Upper lobe of left lung (tissue), 6 donors: Measurements from ENCODE around the gene CYTL1. TPM values are rescaled to one million over a fixed set of nuclear protein-coding genes. Genes with fewer than 3 reads are reported as not detected.

Source experiments
- ATAC-seq, 2 donors: fragments of 200-7000 bp; cut with Tn5 transposase; one replicate each; pipeline ENCODE4 v1.9.1; 2022; ENCODE audit warnings: mild to moderate bottlenecking in 2 of 2, moderate library complexity in 2 of 2; ENCODE audit not compliant: low FRiP score in 2 of 2
- DNase-seq, 2 donors: peaks; one replicate each; pipeline ENCODE4 v3.0.0-alpha.2; 2019 to 2020
- H3K27ac ChIP-seq, 4 donors: fragments of 200-600 bp; sonication (generic); one replicate each; pipeline ENCODE4 v1.5.1; 2016 to 2019
- H3K27me3 ChIP-seq, 4 donors: fragments of 200-600 bp; sonication (generic); one replicate each; pipeline ENCODE4 v1.5.1; 2017 to 2019
- H3K36me3 ChIP-seq, 4 donors: fragments of 200-600 bp; sonication (generic); one replicate each; pipeline ENCODE4 v1.5.1; 2016 to 2019
- H3K4me1 ChIP-seq, 4 donors: fragments of 200-600 bp; sonication (generic); one replicate each; pipeline ENCODE4 v1.5.1; 2018 to 2019
- H3K4me3 ChIP-seq, 4 donors: fragments of 200-600 bp; sonication (generic); one replicate each; pipeline ENCODE4 v1.5.1; 2017 to 2019; ENCODE audit warnings: mild to moderate bottlenecking in 2 of 4, moderate library complexity in 1 of 4
- H3K9me3 ChIP-seq, 4 donors: fragments of 200-600 bp; sonication (generic); one replicate each; pipeline ENCODE4 v1.5.1; 2018 to 2019
- EP300 ChIP-seq, 4 donors: sonication (generic); formaldehyde crosslinking; IDR thresholded peaks; one replicate each; pipeline ENCODE4 v1.5.1; 2017; ENCODE audit warnings: antibody characterized with exemption in 4 of 4, control low read depth in 2 of 4
- POLR2A ChIP-seq, 4 donors: fragments of 450-650 bp; IDR thresholded peaks; one replicate each; pipeline ENCODE4 v1.5.1; 2016 to 2017; ENCODE audit warnings: antibody characterized with exemption in 4 of 4, mild to moderate bottlenecking in 2 of 4
- POLR2AphosphoS5 ChIP-seq, 2 donors: sonication (generic); formaldehyde crosslinking; IDR thresholded peaks; one replicate each; pipeline ENCODE4 v1.5.1; 2017; ENCODE audit warnings: antibody characterized with exemption in 2 of 2
- WGBS, 2 donors: methylation state at CpG; one replicate each; pipeline ENCODE4 v1.1.5; 2017 to 2018; 5-methylcytosine and 5-hydroxymethylcytosine counted together
- total RNA-seq, 6 donors: library from RNA; depleted of rRNA in 4 of 6; stranded (reverse); fragments of >200 nt in 4 of 6; gene quantifications; one replicate each; pipeline versions ENCODE4 v1.1.0 to v1.2.1, GENCODE V29; 2016 to 2021
- TF ChIP-seq, protein P1 (sequence below), 6 experiments: fragments of 450-650 bp in 4 of 6; fragments of 200-600 bp in 2 of 6; sonication (generic) in 2 of 6; IDR thresholded peaks; one replicate each; pipeline ENCODE4 v1.5.1; 2016 to 2019; ENCODE audit warnings: antibody characterized with exemption in 6 of 6
- donor health status: DM: no; HTN: no; CAD: no; lungs with moderate emphysema.
- donor health status: DM: no; HTN: yes; CAD: no; lungs with severe emphysema.

The CYTL1 gene
- total RNA-seq, 6 donors from 2014 or later = 0.61 to 3.1 (median 0.97) TPM; not detected in 3

GRCh38 chr4:5030221-5030620 is 11.0 kb upstream of the CYTL1 start:
- Histone ChIP-seq H3K27me3 (no peaks in the 10 kb centered on the region), H3K4me3 (no peak overlapping the region), H3K9me3 (no peaks in the 10 kb centered on the region), H3K27ac (no peak overlapping the region), H3K36me3 (no peaks in the 10 kb centered on the region), H3K4me1 (peaks cover 10 to 19% (median 13%) of the 10 kb centered on the region in 4 donors)
- ATAC-seq = no peak
- TF ChIP-seq POLR2A (IDR thresholded peaks at IDR 0.05) = no peak
- no peak for TF ChIP-seq EP300 (IDR thresholded peaks at IDR 0.05)
- TF ChIP-seq, protein P1, sequence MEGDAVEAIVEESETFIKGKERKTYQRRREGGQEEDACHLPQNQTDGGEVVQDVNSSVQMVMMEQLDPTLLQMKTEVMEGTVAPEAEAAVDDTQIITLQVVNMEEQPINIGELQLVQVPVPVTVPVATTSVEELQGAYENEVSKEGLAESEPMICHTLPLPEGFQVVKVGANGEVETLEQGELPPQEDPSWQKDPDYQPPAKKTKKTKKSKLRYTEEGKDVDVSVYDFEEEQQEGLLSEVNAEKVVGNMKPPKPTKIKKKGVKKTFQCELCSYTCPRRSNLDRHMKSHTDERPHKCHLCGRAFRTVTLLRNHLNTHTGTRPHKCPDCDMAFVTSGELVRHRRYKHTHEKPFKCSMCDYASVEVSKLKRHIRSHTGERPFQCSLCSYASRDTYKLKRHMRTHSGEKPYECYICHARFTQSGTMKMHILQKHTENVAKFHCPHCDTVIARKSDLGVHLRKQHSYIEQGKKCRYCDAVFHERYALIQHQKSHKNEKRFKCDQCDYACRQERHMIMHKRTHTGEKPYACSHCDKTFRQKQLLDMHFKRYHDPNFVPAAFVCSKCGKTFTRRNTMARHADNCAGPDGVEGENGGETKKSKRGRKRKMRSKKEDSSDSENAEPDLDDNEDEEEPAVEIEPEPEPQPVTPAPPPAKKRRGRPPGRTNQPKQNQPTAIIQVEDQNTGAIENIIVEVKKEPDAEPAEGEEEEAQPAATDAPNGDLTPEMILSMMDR (IDR thresholded peaks at IDR 0.05) = no peak
- no peak for TF ChIP-seq POLR2AphosphoS5 (IDR thresholded peaks at IDR 0.05)
- 63 to 70% methylated on average over 4 of the region's 4 CpGs for WGBS, 2 donors
- DNase-seq = no peak

- no peak for ATAC-seq
- TF ChIP-seq EP300 (IDR thresholded peaks at IDR 0.05) (no peak), POLR2AphosphoS5 (IDR thresholded peaks at IDR 0.05) (no peak), POLR2A (IDR thresholded peaks at IDR 0.05) (no peak)
- TF ChIP-seq, protein P1 (IDR thresholded peaks at IDR 0.05) = no peak
- no peak for DNase-seq
- H3K4me3 ChIP-seq = no peak overlapping the region
- no peaks in the 10 kb centered on the region for H3K9me3 ChIP-seq
- H3K36me3 ChIP-seq = no peaks in the 10 kb centered on the region
- WGBS, 2 donors = 77 to 92% methylated on average over 8 of the region's 8 CpGs
- no peak overlapping the region for H3K27ac ChIP-seq
- no peaks in the 10 kb centered on the region for H3K27me3 ChIP-seq
- peaks cover 10 to 15% (median 12%) of the 10 kb centered on the region in 4 donors for H3K4me1 ChIP-seq
Observed at GRCh38 chr4:5029447-5029846, 10.2 kb upstream of the CYTL1 start.

GRCh38 chr4:5028480-5028879 is 9.2 kb upstream of the CYTL1 start:
- no peak for TF ChIP-seq EP300 (IDR thresholded peaks at IDR 0.05)
- TF ChIP-seq, protein P1 (IDR thresholded peaks at IDR 0.05) = no peak
- no peak for TF ChIP-seq POLR2AphosphoS5 (IDR thresholded peaks at IDR 0.05)
- no peak for TF ChIP-seq POLR2A (IDR thresholded peaks at IDR 0.05)
- 89 to 94% methylated on average over 2 of the region's 2 CpGs for WGBS, 2 donors
- DNase-seq = no peak
- H3K27me3 ChIP-seq = no peaks in the 10 kb centered on the region
- H3K36me3 ChIP-seq = no peaks in the 10 kb centered on the region
- peaks cover under 1 to 7% (median 5%) of the 10 kb centered on the region in 4 donors for H3K4me1 ChIP-seq
- H3K27ac ChIP-seq = no peak overlapping the region
- no peak for ATAC-seq
- no peak overlapping the region for H3K4me3 ChIP-seq
- no peaks in the 10 kb centered on the region for H3K9me3 ChIP-seq

DNA sequence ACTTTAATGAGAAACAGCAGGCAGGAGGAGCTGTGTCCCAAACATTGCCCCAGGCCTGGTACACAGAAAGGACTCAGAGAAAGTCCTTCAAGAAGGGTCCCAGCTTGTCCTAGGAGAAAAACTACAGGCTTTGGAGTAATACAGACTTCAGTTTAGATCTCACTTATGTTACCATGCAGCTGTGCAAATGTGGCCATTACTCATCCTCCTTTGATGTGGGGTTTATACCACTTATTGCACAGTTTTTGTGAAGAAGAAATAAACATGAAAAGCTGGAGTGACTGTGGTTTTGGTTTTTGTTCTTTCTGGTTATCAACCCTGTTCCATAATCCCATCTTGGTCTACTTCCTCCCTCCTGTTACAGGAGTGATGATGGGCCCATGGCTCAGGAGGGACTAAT is 8.1 kb upstream of the CYTL1 start:
- H3K4me1 ChIP-seq = no peaks in the 10 kb centered on the region
- TF ChIP-seq EP300 (IDR thresholded peaks at IDR 0.05) = no peak
- no peak for TF ChIP-seq POLR2AphosphoS5 (IDR thresholded peaks at IDR 0.05)
- TF ChIP-seq, protein P1 (IDR thresholded peaks at IDR 0.05) = no peak
- TF ChIP-seq POLR2A (IDR thresholded peaks at IDR 0.05) = no peak

GRCh38 chr4:5026371-5026770 is 7.1 kb upstream of the CYTL1 start:
- Histone ChIP-seq H3K36me3 (no peaks in the 10 kb centered on the region), H3K27me3 (no peaks in the 10 kb centered on the region), H3K4me1 (no peaks in the 10 kb centered on the region), H3K27ac (no peak overlapping the region), H3K9me3 (no peaks in the 10 kb centered on the region), H3K4me3 (no peak overlapping the region)
- ATAC-seq (no peak), DNase-seq (no peak)
- no peak for TF ChIP-seq EP300 (IDR thresholded peaks at IDR 0.05)
- TF ChIP-seq POLR2A (IDR thresholded peaks at IDR 0.05) = no peak
- TF ChIP-seq POLR2AphosphoS5 (IDR thresholded peaks at IDR 0.05) = no peak
- TF ChIP-seq, protein P1 (IDR thresholded peaks at IDR 0.05) = no peak
- 81 to 86% methylated on average over 3 of the region's 3 CpGs for WGBS, 2 donors

More for the DNA sequence above, 8.1 kb upstream of the CYTL1 start:
- Histone ChIP-seq H3K27me3 (no peaks in the 10 kb centered on the region), H3K4me3 (no peak overlapping the region), H3K27ac (no peak overlapping the region), H3K36me3 (no peaks in the 10 kb centered on the region), H3K9me3 (no peaks in the 10 kb centered on the region)
- DNase-seq (no peak), ATAC-seq (no peak)
